Left renal pelvis (tissue), 4 donors: ENCODE results near the gene NEGR1. TPM values are rescaled to one million over a fixed set of nuclear protein-coding genes. Genes with fewer than 3 reads are reported as not detected.
A peak's percentile ranks its signal among the peaks of the same experiment; 100 is the strongest.

Source experiments
- DNase-seq, 4 donors: peaks; one replicate each; pipeline ENCODE4 v3.0.0-alpha.2; 2013; ENCODE audit warnings: low read depth in 4 of 4, low spot score in 3 of 4
- polyA plus RNA-seq, 4 donors: library from polyadenylated mRNA; unstranded; fragments of 120-200 nt; gene quantifications; one replicate each; pipeline ENCODE4 v1.2.1, GENCODE V29; 2013; ENCODE audit not compliant: insufficient read length in 4 of 4

Gene NEGR1
- polyA plus RNA-seq, 4 donors: 2.9 to 12.6 (median 5.7) TPM

DNA sequence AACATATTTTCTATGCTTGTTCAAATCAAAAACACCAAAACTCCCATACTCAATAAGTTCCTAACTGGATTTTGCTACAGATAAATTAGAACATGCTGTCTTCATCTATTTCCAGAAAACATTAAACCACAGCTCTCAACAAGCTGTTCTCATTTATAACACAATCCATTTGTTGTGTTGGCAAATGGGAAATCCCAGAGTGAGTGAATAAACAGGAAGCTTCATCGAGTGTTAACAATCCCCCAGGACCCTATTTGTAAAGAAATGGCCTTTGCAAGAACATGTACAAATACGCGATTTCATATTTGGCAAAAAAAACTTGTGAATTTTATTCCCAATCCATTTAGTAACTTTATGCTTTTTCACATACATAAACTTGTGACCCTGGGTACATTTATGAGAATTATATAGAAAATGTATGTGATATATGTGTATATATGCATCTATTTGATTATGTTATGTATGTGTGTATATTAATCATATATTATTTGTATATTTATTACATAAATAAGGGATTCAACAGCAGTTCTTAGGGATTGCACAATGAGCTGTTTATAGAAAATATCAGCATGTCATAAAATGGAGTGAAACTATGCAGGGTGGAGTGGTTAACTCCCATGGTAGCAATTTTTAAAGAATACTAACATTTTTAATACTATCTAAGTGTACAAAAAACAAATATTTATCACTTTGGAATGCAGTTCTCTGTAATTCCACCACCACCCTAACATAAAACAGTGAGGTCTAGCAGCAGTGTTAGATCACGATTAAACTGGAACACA lies 160.0 kb downstream of the NEGR1 start:
- DNase-seq: peak in 3 of 4 donors; percentile 6 to 18 (median 14)

DNA sequence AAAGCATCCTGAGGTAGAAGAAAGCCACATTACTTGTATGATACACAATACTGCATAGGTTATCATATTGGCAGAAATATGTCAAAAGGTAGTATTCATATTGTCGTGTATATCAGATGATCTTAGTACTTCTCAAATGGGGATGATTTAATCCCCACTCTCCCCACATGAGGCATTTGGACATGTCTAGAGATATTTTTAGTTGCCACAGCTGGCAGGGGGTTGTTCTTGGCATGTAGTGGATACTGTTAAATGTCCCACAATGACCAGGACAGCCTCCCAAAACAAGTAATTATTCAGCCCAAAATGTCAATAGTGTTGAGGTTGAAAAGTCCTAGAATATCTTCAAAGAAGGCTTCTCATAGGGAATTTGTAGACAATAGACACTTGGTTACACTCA lies 162.8 kb downstream of the NEGR1 start:
- DNase-seq: no peak

DNA sequence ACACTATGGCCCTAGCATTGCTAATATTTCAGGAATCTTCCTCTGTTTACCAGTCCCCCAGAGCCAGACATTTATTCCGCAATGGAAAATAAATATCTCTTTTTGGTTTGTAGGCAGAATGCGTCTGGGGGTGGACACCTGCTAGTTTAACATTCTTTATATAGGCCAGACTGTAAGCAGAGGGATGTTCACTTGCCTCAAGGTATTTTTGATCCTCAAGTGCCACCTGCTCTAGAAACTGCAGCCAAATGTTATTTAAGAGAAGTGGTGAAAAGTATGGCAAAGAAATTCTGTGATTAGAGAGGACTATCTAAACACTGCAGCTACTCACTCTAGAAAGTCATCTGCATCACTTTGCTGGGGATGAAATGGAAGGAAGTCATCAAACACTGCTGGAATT lies 164.7 kb downstream of the NEGR1 start:
- no peak for DNase-seq

DNA sequence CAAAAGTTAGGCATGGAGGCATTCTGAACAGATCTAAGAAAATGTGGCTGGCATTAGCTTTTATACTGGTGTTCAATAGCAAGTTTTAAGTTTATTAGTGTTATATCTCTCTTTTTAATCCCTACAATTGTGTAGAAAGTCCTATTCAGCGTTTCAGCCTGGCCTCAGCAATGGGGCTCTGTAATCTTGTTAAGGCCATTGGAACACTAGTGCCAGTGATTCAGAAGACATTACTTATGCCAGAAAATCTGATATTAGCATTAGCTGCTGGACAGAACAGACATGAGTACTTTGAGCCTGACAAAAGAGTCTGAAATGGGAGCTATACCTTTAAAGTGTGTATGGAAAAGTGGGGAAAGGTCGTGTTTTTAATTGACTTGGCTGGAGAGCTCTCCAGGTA lies 167.0 kb downstream of the NEGR1 start:
- no peak for DNase-seq

DNA sequence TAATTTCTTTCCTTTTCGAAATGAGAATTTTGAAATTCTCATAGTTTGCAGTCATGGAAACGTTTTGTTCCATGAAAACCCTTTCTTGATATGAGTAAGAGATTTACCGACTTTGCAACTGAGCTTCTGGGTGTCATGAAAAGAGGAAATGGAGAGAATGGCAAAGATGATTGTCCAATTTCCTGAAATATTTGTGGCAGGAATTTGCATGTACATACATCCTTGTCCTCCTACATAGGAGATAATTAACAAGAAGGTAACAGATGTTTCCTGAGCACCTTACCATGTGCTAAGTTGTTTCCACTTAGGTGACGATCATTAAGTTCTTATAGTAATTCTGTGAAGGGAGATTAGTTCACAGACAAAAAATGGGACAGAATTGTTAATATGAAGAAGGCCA lies 170.7 kb downstream of the NEGR1 start:
- no peak for DNase-seq

DNA sequence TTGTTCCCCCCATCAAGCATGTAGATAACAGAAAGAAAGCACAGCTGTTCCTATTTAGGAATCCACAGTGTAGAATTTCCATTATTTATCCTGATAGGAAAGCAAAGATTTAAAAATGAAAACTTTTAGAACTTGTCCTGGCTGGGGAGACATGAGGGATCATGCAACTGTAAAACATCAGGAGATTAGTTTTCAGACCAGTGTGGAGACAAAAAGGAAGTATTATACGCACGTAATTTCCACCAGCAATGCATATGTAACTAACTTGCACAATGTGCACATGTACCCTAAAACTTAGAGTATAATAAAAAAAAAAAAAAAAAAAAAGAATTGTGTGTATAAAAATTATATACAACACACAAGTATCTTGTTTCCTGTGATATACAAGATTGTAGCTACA lies 172.4 kb downstream of the NEGR1 start:
- DNase-seq: no peak

DNA sequence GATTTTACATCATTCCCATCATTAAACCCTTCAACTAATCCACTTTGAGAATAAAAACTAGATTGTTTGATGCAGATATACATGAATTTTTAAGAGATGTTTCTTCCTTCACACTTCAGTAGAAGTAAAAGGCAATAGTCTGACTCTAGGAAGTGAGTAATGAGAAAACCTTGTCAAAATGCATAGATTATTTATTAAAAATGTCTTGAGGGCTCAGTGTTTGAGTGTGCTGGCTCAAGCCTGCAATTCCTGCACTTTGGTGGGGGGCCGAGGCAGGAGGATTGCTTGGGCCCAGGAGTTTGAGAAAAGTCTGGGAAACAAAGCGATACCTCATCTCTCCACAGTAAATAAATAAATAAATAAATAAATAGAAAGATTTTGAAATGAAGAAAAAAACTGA lies 177.1 kb downstream of the NEGR1 start:
- DNase-seq: no peak

DNA sequence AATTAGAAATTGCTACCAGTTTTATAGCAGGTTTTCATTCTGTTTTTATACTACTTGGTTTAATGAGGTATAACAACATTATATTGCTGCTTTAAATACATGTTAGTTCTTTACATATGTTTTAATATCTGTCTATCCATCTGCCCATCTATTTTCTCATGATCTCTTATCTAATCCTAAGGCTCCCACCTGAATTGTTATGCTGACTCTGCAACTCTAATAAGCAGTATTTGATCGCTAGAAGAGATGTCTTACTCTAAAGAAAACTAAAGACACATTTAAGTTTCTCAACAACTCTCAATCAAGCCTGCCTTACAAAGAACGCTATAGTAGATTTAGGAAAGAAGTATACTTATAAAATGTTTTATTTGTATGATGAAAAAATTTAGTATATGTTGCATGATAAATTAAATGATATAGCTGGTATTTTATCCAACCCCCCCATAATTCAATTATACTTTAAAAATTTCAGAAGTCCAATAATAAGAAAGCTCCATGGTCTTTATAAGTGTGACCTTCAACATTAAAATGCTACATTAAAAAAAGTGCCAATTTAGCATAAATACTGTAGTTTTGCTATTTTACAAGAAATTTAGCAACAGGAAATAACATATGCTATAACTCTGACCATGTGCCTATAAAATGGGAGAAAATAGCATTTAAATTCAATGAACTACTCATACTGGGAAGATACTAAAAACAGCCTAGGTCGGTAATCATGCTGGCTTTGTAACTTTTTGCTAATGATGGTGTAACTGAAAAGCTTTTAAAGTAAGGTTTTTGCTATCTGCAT lies 180.3 kb downstream of the NEGR1 start:
- DNase-seq: no peak

DNA sequence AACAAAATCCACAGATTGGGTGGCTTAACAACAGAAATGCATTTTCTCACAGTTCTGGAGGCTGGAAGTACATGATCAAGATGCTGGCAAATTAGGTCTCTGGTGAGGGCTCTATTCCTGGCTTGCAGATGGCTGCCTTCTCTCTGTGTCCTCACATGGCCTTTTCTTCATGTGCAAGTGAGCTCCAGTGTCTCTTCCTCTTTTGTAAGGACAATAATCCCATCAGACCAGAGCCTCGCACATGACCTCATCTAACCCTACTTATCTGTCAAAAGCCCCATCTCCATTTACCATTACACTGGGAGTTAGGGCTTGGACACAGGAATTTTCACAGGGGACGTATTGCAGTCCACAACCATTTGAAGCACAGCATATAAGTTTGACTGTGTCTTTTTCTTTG lies 181.6 kb downstream of the NEGR1 start:
- DNase-seq: no peak

DNA sequence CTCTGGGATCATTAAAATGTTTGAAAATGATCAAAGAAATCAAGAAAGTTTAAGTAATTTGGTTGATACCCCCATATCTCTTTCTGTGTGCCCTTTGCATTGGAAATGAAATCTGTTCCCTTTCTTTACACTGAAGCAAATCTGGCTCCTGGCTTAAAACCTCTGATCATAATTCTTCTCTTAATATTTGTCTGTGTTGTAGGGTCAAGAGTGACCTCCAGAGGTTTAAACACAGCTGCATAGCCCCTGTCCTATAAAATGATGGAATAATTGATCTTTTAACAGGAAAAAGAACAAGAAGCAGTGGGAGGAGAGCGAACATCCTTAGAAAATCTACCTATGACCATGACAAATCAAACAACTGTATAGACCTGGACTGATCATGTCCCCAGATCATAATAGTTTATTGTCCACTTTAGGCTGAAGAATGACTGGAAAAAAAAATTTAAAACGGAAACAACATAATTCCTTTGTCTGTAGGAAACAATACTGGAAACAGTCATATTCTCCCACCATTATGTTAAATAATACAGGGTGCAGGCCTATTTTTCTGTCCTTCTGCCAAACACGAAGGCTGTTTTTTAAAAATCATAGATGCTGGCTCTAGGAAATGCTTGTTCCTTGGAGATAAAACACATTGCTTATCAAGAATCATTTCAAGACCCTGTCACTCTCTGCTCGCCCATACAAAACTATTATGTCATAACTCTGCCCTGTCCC lies 184.3 kb downstream of the NEGR1 start:
- no peak for DNase-seq

DNA sequence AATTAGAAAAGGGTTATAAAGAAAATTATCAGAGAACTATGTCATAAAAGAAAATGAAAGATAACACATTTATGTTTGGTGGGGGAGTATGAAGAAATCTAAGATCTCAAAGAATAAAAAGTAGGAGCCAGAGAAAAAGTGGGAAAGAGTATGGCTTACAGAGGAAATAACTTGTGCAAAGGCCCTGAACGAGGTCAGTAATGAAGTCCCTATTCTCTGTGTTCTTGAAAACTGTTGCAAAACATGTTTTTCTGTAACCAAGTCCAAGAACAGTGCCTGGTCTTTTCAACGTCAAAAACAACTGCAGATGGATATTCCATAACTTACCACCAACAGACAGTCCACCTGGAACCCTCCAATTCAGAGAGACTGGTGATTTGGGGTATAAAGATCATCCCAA lies 188.1 kb downstream of the NEGR1 start:
- no peak for DNase-seq

DNA sequence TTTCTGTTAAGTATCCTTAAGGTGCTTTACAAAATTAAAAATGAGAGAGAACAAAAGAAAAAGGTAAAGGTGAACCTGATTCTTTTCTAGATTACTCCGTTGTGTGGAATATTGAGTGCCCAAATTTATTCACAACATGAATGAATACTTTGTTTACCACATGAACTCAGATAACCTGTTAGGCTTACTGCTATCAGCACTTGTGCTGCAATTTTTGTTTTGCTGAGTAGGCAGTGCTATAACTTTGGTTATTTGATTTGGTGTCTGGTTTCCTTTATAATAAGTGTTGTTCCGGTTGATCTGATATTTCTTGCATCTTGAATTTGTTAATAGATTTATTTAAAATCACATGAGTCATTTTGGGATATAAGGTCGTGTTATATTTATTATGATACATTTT lies 195.9 kb downstream of the NEGR1 start:
- DNase-seq: no peak

DNA sequence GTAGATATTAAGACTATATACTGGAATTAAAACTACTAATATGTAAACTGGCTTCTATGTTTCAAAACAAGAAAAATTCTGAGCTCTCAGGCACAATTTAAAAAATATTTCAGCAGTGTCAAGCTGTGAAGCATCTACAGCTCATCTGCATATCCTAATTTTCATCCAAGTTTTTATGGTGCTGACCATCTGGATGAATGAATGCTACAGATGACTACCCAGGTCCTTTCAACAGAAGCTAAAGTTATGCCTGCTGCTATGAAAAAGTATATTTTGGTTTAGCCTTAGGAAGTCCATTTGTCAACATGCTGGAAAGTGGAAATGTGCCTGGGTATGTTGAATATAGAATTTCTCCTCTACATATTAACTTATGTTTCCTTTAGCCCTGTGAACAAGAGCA lies 206.9 kb downstream of the NEGR1 start:
- no peak for DNase-seq

DNA sequence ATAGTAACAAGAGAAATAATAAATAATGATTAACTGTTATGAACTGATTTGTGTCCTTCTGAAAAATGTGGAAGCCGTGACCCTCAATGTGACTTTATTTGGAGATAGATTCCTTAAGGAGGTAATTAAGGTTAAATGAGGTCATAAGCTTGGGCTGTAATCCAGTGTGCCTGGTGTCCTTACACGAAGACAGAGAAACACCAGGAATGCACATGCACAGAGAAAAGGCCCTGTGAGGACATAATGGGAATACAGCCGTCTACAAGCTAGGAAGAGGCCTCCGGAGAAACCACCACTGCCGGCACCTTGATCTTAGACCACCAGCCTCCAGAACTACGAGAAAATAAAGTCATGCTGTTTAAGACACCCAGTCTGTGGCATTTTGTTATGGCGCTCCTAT lies 215.9 kb downstream of the NEGR1 start:
- no peak for DNase-seq

DNA sequence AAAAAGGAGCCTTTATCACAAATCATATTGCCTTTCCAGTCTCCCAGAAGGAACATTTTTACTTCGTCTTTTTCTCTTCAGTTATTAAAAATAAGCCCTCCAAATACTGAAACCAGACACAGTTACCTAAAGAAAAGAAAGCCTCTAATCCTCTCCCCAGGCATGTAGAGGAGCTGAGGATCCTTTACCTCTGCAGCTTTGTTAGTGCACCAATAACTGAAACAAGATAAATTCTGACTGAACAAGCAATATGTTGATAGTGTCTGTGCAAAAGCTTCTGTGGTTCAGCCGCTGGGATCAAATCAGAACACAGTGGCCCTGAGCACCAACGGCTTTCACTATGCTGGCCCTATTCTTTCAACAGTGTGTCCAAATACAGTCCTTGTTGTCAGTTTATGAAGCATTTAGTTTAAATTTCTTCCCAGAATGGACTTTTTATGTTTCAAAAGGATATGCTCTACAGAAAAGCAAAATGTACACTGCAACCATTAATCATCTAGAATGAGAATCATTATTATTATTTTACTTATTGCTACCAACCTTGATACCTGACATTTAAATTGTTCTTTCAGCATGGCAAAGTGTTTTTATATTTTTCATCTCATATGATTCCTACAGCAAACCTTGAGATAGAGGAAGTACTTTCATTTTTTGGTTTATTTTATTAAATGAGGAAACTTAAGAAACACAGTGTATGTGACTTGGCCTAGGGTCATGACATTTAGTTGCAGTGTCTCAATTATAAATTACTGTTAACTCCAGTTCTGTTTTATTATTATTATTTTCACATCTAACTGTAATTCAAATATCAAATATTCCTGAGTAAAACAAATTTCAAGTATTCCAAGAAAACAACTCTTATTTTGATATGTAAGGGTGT lies 217.9 kb downstream of the NEGR1 start:
- no peak for DNase-seq

DNA sequence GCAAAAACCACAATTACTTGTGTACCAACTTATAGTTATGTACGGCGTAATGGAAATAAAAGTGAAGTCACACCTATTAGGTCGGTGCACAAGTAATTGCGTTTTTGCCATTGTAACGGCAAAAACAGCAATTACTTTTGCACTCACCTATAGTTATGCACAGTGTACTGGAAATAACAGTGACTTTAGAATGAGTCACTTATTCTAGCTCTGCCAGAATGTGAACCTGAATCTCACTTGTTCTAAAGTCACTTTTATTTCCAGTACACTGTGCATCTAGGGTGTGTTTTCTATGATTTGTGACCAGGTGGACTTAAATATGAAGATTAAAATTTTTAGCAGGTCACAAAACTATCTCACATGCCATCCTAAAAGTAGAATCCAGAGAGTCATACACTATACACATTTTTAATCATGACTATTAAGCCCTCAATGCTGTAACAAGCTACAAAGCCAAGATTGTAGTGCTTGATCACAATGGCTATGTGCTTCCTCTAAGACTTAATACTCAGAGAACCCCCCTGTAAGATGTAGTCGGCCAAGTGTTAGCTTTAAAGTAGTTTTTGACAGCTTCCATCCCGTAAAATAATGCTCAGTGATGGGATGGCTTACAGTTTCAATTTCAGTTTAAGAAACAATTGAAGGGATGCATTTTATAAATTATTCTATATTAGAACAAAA lies 218.8 kb downstream of the NEGR1 start:
- DNase-seq: no peak

DNA sequence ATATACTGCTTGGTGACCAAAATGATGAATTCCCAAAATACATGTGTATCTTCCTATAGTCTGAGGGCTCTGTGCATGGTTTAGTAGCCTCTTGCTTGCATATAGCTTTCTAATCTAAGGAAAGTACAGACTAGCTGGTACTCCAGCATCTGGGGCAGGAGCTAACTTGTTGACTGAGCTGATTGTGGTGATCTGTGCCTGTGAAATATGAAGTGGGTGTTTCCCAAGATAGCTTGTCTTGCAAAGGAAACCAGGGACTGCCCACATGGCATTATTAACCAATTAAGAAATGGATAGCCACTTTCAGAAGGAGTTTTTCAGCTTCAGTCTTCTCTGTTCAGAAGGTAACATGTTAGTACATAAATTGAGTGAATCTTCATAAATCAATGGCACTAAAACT lies 219.8 kb downstream of the NEGR1 start:
- DNase-seq: no peak

DNA sequence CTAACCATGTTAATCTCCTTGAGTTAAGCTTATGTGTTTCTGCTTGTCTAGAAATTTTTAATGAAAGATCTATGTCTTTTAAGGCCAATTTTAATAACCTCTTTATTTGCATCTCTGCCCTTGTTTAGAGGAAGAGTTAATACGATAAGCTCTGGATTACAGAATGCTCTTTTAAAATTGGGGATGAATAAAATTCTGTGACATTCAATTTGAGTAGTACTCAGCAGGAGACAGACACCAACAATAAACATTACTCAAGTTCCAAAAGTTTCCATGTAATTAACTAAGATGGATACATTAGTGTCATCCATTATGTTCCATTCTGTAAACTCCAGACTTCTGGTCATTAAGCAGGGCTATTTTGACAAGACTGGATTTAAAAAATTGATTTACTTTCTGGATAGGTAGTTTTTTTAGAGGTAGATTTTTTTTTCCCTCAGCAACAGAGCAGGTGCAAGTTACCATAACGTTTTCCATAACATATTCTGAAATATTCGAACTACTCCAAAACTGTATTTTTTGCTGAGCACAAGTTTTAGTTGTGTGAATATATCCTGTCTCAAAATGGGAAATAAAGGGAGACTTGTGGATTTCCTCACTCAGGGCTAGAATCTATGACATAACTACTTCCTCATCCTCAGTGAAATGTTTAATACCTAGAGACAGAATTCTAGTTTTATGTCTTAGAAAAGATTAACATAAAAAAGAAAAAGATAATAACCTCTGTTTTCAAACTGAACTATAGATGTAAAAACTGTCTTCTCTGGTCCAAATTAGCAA lies 221.7 kb downstream of the NEGR1 start:
- no peak for DNase-seq

DNA sequence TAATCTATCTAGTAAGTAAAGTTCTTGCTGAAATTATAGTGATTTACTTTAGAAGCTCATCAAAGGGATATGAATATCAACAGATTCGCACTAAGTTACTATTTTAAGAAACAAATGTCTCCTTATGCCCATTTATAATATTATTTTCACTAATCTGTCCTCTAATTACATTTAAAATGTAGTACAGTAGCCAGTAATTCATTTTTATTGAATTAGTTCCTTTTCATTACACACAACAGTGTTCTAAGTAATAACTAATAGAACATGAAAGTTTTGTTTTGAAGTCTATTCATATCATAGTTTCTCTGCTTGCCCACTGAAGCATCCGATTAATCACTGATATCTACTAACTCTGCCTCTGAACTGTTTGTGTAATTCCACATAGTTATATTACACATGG lies 225.8 kb downstream of the NEGR1 start:
- no peak for DNase-seq
